Right lobe of liver (tissue), 6 donors: ENCODE results near the gene MTIF2. TPM values are rescaled to one million over a fixed set of nuclear protein-coding genes. Genes with fewer than 3 reads are reported as not detected.

ENCODE experiments used
- ATAC-seq, 4 donors: fragments of 200-7000 bp; cut with Tn5 transposase; one replicate each; pipeline ENCODE4 v1.9.1; 2020; ENCODE audit warnings: mild to moderate bottlenecking in 4 of 4, moderate library complexity in 4 of 4
- DNase-seq, 3 donors: peaks; one replicate each; pipeline ENCODE4 v3.0.0-alpha.2; 2020
- H3K27ac ChIP-seq, 3 donors: fragments of 200-600 bp; one replicate each; pipeline ENCODE4 v1.8.0; 2022
- H3K27me3 ChIP-seq, 2 donors: fragments of 200-600 bp; one replicate each; pipeline ENCODE4 v1.8.0; 2022
- H3K36me3 ChIP-seq, 4 donors: fragments of 200-600 bp; sonication (generic) in 1 of 4; one replicate each; pipeline versions ENCODE4 v1.5.1 to v1.8.0; 2017 to 2022; ENCODE audit warnings: control low read depth in 1 of 4
- H3K4me1 ChIP-seq, 4 donors: fragments of 200-600 bp; sonication (generic) in 1 of 4; one replicate each; pipeline versions ENCODE4 v1.5.1 to v1.8.0; 2017 to 2022; ENCODE audit warnings: control low read depth in 1 of 4
- H3K4me3 ChIP-seq, 3 donors: fragments of 200-600 bp; one replicate each; pipeline ENCODE4 v1.8.0; 2022
- H3K9me3 ChIP-seq, 4 donors: fragments of 200-600 bp; sonication (generic) in 1 of 4; one replicate each; pipeline versions ENCODE4 v1.5.1 to v1.8.0; 2017 to 2022; ENCODE audit warnings: control low read depth in 1 of 4
- CTCF ChIP-seq, 4 donors: fragments of 200-600 bp in 3 of 4; fragments of 450-650 bp in 1 of 4; IDR thresholded peaks; one replicate each; pipeline versions ENCODE4 v1.5.1 to v1.8.0; 2016 to 2022; ENCODE audit warnings: antibody characterized with exemption in 4 of 4, mild to moderate bottlenecking in 2 of 4
- POLR2A ChIP-seq: fragments of 450-650 bp; IDR thresholded peaks from one replicate; pipeline ENCODE4 v1.6.1; 2017; ENCODE audit warnings: antibody characterized with exemption, mild to moderate bottlenecking
- WGBS: methylation state at CpG from one replicate; pipeline ENCODE4 v1.1.6; 2018; ENCODE audit warnings: low coverage, low lambda C conversion rate; ENCODE audit not compliant: insufficient coverage; ENCODE audit errors: missing lambda C conversion rate; 5-methylcytosine and 5-hydroxymethylcytosine counted together
- intact Hi-C, 2 donors: fragments of 100-400 bp; cut with DNase I; formaldehyde crosslinking; loops; one replicate each; pipeline versions ENCODE4 v1.11.2 to v1.14.1; 2022
- total RNA-seq, 6 experiments: library from RNA; depleted of rRNA in 2 of 6; stranded (reverse); fragments of >200 nt in 2 of 6; fragmentation: NEBNext Ultra II Directional in 3 of 6; extraction: Animal tissue kit (Norgen Biotek cat#: 25700) in 3 of 6; gene quantifications; one replicate each; pipeline versions ENCODE4 v1.1.0 to v1.2.4, GENCODE V29; 2016 to 2023
- donor health status: DM: no; HTN: yes; CAD: no.
- donor health status: DM: no; HTN: no; CAD: no.
- donor health status: DM: no; HTN: no; CAD: no.
- donor health status: DM: no; HTN: yes; CAD: no.
- donor health status: DM: no; HTN: yes; CAD: no.

The MTIF2 gene
- total RNA-seq, 6 experiments from 2014 or later, result 18.3 to 28.3 (median 23.9) TPM

- H3K9me3 ChIP-seq, result no peaks in the 10 kb centered on the region
- no peaks in the 10 kb centered on the region for H3K36me3 ChIP-seq
- peaks cover 0 to 9% (median 3%) of the 10 kb centered on the region in 4 donors for H3K4me1 ChIP-seq
- 89% methylated on average over 11 of the region's 19 CpGs for WGBS
- H3K27me3 ChIP-seq, result no peaks in the 10 kb centered on the region
- no peak overlapping the region for H3K27ac ChIP-seq
- H3K4me3 ChIP-seq, result no peak overlapping the region
- intact Hi-C loops, result no loop called here
- no peak for ATAC-seq
- DNase-seq, result no peak
- TF ChIP-seq CTCF (IDR thresholded peaks at IDR 0.05) (no peak), POLR2A (no peak)
These were observed 43.5 kb downstream of the MTIF2 start for GRCh38 chr2:55225481-55226020.

- DNase-seq (no peak), ATAC-seq (no peak)
- no peaks in the 10 kb centered on the region for H3K36me3 ChIP-seq
- no peaks in the 10 kb centered on the region for H3K27me3 ChIP-seq
- TF ChIP-seq POLR2A (no peak), CTCF (IDR thresholded peaks at IDR 0.05) (no peak)
- H3K4me3 ChIP-seq, result no peak overlapping the region
- H3K9me3 ChIP-seq, result no peaks in the 10 kb centered on the region
- 80% methylated on average over 4 of the region's 19 CpGs for whole genome bisulfite sequencing
- intact Hi-C loops, result no loop called here
- H3K4me1 ChIP-seq, result peaks cover 0 to 9% (median 3%) of the 10 kb centered on the region in 4 donors
- H3K27ac ChIP-seq, result no peak overlapping the region
These were observed 44.2 kb downstream of the MTIF2 start for GRCh38 chr2:55224761-55225261.

GRCh38 chr2:55223958-55224760 lies 44.9 kb downstream of the MTIF2 start:
- DNase-seq, result no peak
- ATAC-seq, result peak; percentile 5 to 26 (median 8)
- Histone ChIP-seq H3K9me3 (no peaks in the 10 kb centered on the region), H3K36me3 (no peaks in the 10 kb centered on the region), H3K4me1 (peaks cover 0 to 9% (median 3%) of the 10 kb centered on the region in 4 donors), H3K27ac (peak overlapping the region in 2 of 3 donors; percentile 83 to 87), H3K4me3 (peak overlapping the region; percentile 80 to 88 (median 82)), H3K27me3 (no peaks in the 10 kb centered on the region)
- WGBS, result 85% methylated on average over 16 of the region's 25 CpGs
- intact Hi-C loops, result no loop called here
- TF ChIP-seq POLR2A (no peak), CTCF (IDR thresholded peaks at IDR 0.05) (no peak)

DNA sequence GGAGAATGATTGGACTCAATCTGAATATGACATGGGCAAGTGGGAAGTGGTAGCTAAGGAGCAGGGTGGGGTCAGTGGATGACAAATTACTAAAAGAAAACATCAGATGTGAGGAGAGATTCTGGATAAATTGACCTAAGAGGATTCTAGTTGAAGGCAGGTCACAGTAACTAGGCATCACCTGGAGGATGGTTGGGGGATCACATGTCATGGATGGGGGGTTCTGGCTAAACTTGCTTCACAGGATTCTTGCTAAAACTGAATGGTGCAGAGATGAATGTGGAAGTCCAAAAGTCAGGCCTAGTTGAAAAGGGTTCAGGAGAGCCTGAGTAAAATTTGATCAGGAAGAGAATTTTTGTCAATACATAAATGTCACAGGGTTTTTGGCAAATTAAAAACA lies 55.2 kb downstream of the MTIF2 start:
- H3K9me3 ChIP-seq, result no peaks in the 10 kb centered on the region
- H3K36me3 ChIP-seq, result no peaks in the 10 kb centered on the region
- DNase-seq (no peak), ATAC-seq (no peak)
- intact Hi-C loops, result no loop called here
- no peaks in the 10 kb centered on the region for H3K4me1 ChIP-seq
- H3K27me3 ChIP-seq, result no peaks in the 10 kb centered on the region
- H3K27ac ChIP-seq, result no peak overlapping the region
- H3K4me3 ChIP-seq, result no peak overlapping the region
- TF ChIP-seq POLR2A (no peak), CTCF (IDR thresholded peaks at IDR 0.05) (no peak)
